Left renal cortex interstitium (tissue), 4 donors: Measurements from ENCODE around the gene MAPK6. TPM values are rescaled to one million over a fixed set of nuclear protein-coding genes. Genes with fewer than 3 reads are reported as not detected.

ENCODE experiments used
- polyA plus RNA-seq, 4 donors: library from polyadenylated mRNA; unstranded; fragments of 120-200 nt; gene quantifications; one replicate each; pipeline ENCODE4 v1.2.1, GENCODE V29; 2013; ENCODE audit not compliant: insufficient read length in 4 of 4

The MAPK6 gene
- polyA plus RNA-seq, 4 donors = 33.6 to 43.5 (median 36.8) TPM

Other genes starting within 250 kb of the MAPK6 start
- 10 to 100 TPM; 41.6 to 57.2 (median 48.2) TPM for gene TMOD3, start 189.6 kb upstream of the MAPK6 start, polyA plus RNA-seq
- gene LEO1, start 47.4 kb upstream of the MAPK6 start, polyA plus RNA-seq = 10 to 100 TPM; 29.4 to 40.6 (median 31.9) TPM
- gene BCL2L10, start 93.6 kb downstream of the MAPK6 start, polyA plus RNA-seq = 1 to 10 TPM in 3 of 4 donors, under 1 TPM in 1; 0.85 to 1.3 (median 1.2) TPM
- gene GNB5, start 172.2 kb downstream of the MAPK6 start, polyA plus RNA-seq = 10 to 100 TPM; 14.9 to 23.4 (median 16.8) TPM